ENCODE results near the gene TMEM231. TPM values are rescaled to one million over a fixed set of nuclear protein-coding genes. Genes with fewer than 3 reads are reported as not detected.

The TMEM231 gene
- total and polyA plus RNA-seq, 9 of the 15 experiments (the other 6 are each of a cell fraction or from before 2014, with no cell fraction given): 1.6 to 27.6 (median 9.1) TPM

DNA sequence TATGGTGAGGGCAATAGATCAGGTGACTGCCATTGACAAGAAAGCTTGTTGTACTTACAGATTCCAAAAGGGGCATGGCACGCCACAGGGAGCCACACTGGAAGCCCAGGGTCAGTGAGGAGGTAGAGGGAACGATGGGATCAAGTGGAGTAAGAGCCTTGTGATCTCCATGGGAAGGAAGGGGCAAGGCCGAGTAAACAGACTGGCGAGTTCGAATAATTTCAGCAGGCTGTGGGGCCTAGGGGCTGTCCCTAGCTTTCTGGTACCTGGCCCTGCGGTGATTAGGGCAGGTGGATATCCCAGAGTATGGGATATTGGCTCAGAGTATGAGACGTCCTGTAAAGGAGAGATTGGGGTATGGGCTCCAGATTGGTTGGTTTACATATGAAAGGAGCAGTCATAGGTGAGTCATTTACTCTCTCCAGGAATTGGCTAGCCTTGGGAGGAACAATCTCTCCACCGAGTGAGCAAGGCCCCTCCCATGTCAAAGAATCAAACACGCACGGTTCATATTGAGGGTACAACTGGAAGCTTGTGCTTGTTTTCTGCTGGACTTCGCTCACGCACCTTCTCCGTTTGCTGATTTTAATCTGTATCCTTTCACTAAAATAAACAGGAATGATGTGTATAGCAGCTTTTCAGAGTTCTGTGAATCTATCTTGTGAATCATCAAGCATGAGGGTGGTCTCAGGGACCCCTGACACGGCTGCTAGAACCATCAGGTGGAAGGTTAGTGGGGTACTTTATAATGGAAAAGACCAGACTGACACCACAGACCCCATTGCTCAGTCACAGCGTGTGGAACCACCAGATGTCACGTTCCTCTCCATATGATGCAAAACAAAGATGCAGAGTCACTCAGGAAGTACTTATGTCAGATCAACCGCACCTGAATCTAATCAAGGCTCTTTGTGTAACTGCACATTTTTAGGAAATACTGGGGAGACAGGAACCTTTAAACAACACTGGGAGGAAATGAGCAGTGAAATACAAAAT lies 38.1 kb upstream of the TMEM231 start (continued):
- TF ChIP-seq KAT7 (CRISPR knock-in tag; IDR thresholded peaks at IDR 0.05; ENCODE audit: borderline replicate concordance): no peak
- no peak for TF ChIP-seq ZNF3 (CRISPR knock-in tag; IDR thresholded peaks at IDR 0.05)
- no peak for TF ChIP-seq NFE2L1 (tag; IDR thresholded peaks at IDR 0.05; ENCODE audit: borderline replicate concordance, low read depth)
- no peak for TF ChIP-seq ZC3H8 (IDR thresholded peaks at IDR 0.05)
- TF ChIP-seq ZC3H11A (IDR thresholded peaks at IDR 0.05; ENCODE audit: low read depth, low read length): no peak
- TF ChIP-seq EGR1 (conservative IDR thresholded peaks at IDR 0.05): no peak
- TF ChIP-seq ZNF431 (CRISPR knock-in tag; IDR thresholded peaks at IDR 0.05): no peak
- TF ChIP-seq CREM (IDR thresholded peaks at IDR 0.05; ENCODE audit: low read depth): peak; percentile 30; the same call in 1 of the 2 replicates
- TF ChIP-seq ZNF165 (CRISPR knock-in tag; IDR thresholded peaks at IDR 0.05; ENCODE audit: borderline replicate concordance): no peak
- TF ChIP-seq ARID1B (IDR thresholded peaks at IDR 0.05): peak; percentile 59
- peak; percentile 67; the same call in 1 of the 2 replicates for TF ChIP-seq PKNOX1 (IDR thresholded peaks at IDR 0.05)
- TF ChIP-seq BMI1 (IDR thresholded peaks at IDR 0.05; ENCODE audit: low read length): no peak
- TF ChIP-seq, protein P1, sequence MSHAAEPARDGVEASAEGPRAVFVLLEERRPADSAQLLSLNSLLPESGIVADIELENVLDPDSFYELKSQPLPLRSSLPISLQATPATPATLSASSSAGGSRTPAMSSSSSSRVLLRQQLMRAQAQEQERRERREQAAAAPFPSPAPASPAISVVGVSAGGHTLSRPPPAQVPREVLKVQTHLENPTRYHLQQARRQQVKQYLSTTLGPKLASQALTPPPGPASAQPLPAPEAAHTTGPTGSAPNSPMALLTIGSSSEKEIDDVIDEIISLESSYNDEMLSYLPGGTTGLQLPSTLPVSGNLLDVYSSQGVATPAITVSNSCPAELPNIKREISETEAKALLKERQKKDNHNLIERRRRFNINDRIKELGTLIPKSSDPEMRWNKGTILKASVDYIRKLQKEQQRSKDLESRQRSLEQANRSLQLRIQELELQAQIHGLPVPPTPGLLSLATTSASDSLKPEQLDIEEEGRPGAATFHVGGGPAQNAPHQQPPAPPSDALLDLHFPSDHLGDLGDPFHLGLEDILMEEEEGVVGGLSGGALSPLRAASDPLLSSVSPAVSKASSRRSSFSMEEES (CRISPR knock-in tag; IDR thresholded peaks at IDR 0.05): no peak
- TF ChIP-seq SIN3B (IDR thresholded peaks at IDR 0.05; ENCODE audit: low read depth): no peak
- no peak for TF ChIP-seq RBM39 (optimal IDR thresholded peaks at IDR 0.05; ENCODE audit: low read depth, low read length)
- peak; percentile 39; the same call in 1 of the 2 replicates for TF ChIP-seq JUN (IDR thresholded peaks at IDR 0.05; ENCODE audit: borderline replicate concordance, low read depth, low read length)
- no peak for TF ChIP-seq JUN (CRISPR knock-in tag; IDR thresholded peaks at IDR 0.05; ENCODE audit: borderline replicate concordance)
- TF ChIP-seq BACH1 (tag; IDR thresholded peaks at IDR 0.05): peak; percentile 91
- no peak for TF ChIP-seq ARID2 (IDR thresholded peaks at IDR 0.05)
- TF ChIP-seq DEAF1 (CRISPR knock-in tag; IDR thresholded peaks at IDR 0.05): no peak
- no peak for TF ChIP-seq CTCF (IDR thresholded peaks at IDR 0.05 in 2 of 3, conservative IDR thresholded peaks at IDR 0.05 in 1 of 3; ENCODE audit: insufficient read depth in 2 of 3, low read depth in 1 of 3, low read length in 3 of 3)
- no peak for TF ChIP-seq TCF7L2 (IDR thresholded peaks at IDR 0.05; ENCODE audit: low read depth, low read length)
- peak; percentile 53 for TF ChIP-seq CBFA2T3 (IDR thresholded peaks at IDR 0.05)
